Measurements from ENCODE around the gene NFIA.
"Not testable (repeated sequence)": the region's sequence is repeated elsewhere in the genome, so short reads cannot be mapped to it uniquely, and the experiment has no call there.

Gene NFIA

DNA sequence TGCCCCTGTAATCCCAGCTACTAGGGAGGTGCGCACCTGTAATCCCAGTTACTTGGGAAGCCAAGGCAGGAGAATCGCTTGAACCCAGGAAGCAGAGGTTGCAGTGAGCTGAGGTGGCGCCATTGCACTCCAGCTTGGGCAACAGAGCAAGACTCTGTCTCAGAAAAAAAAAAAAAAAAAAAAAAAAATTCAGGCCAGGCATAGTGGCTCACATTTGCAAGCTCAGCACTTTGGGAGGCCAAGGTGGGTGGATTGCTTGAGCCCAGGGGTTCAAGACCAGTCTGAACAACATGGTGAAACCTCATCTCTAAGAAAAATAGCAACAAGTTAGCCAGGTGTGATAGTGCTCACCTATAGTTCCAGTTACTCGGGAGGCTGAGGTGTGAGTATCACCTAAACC, 20.8 kb upstream of the NFIA start:
- WGBS, 2 experiments (ENCODE audit: insufficient coverage in 2 of 2) = 90 to 95% methylated on average over 2 to 4 of the region's 4 CpGs
- not testable (repeated sequence) for H3K4me3 ChIP-seq (ENCODE audit: extremely low read depth, insufficient read depth, low read length, poor library complexity, severe bottlenecking); H3K9me3 ChIP-seq (ENCODE audit: control insufficient read depth, low read length)

DNA sequence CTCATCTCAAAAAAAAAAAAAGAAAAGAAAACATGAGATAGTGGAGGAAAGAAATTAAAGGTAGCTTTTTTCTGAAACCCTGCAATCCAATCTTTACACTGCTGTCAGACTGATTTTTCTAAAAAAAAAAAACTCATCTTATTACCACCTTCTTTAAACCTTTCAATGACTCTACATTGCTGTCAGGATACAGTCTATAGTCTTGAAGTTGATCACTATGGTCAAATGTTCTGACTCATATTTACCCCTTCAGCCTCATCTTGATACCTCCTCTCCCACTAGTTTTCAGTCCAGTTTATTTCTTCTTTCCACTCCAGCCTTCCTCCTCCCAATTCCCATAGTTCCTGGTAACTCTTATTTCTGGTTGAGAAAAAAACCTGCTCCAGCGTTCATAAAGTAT, 17.7 kb upstream of the NFIA start:
- Histone ChIP-seq H3K27ac (ENCODE audit: low read depth, low read length, severe bottlenecking) (no peak overlapping the region), H3K9me3 (ENCODE audit: control insufficient read depth, low read length) (no peaks in the 10 kb centered on the region), H3K4me3 (ENCODE audit: extremely low read depth, insufficient read depth, low read length, poor library complexity, severe bottlenecking) (no peak overlapping the region), H3K36me3 (ENCODE audit: control insufficient read depth, insufficient read depth, low read length) (no peaks in the 10 kb centered on the region), H3K4me1 (ENCODE audit: control insufficient read depth, insufficient read depth, low read length, poor library complexity, severe bottlenecking) (no peaks in the 10 kb centered on the region)
- no CpG with 5 or more reads among the region's 1 CpG for WGBS, 2 experiments (ENCODE audit: insufficient coverage in 2 of 2)

More for the DNA sequence above, 20.8 kb upstream of the NFIA start:
- not testable (repeated sequence) for H3K27ac ChIP-seq (ENCODE audit: low read depth, low read length, severe bottlenecking); H3K36me3 ChIP-seq (ENCODE audit: control insufficient read depth, insufficient read depth, low read length); H3K4me1 ChIP-seq (ENCODE audit: control insufficient read depth, insufficient read depth, low read length, poor library complexity, severe bottlenecking)

DNA sequence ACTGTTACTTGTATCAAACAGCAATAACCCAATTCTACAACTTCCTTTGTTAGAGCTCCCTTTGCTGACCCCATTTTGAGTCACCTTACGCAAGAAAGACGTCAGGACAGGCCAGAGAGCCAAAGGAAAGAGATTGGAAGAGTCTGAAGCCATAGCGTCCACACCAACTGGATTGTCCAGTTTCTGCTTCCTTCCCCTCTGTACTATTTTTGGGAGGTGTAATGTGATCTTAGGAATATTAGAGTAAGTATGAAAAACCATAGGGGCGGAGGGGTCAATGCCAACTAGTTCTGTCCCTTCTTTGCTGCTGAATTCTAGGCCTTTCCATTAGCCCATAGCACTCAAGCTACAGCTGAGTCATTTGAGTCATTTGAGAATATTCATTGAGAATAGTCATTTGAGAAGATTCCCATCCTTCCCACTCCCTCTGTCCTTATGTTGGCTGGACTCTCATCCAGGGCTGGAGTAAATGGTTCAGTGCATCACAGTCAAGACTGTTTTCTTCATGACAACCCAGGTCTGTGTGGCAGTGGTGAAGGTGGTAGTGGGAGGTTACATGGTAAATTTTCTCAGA, 14.8 kb upstream of the NFIA start:
- WGBS, 2 experiments (ENCODE audit: insufficient coverage in 2 of 2) = 84 to 86% methylated on average over 3 to 4 of the region's 4 CpGs
- Histone ChIP-seq H3K27ac (ENCODE audit: low read depth, low read length, severe bottlenecking) (no peak overlapping the region), H3K4me3 (ENCODE audit: extremely low read depth, insufficient read depth, low read length, poor library complexity, severe bottlenecking) (no peak overlapping the region), H3K9me3 (ENCODE audit: control insufficient read depth, low read length) (no peaks in the 10 kb centered on the region), H3K4me1 (ENCODE audit: control insufficient read depth, insufficient read depth, low read length, poor library complexity, severe bottlenecking) (no peaks in the 10 kb centered on the region), H3K36me3 (ENCODE audit: control insufficient read depth, insufficient read depth, low read length) (no peaks in the 10 kb centered on the region)

DNA sequence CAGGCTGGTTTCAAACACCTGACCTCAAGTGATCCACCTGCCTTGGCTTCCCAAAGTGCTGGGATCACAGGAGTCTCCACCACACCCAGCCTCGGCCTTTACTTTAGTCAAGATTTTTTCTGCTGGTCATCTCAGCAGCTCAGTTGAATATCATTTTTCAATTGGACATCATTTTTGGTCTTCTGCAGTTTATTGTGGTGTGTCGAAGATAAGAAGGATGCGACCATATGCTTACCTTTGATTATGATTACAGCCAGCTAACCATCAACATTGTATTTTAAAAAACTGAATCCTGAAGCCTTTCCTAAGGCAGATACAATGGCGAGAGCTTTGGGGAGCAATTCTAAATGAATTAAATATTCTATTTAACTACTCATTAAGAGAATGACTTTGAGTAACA, 12.3 kb upstream of the NFIA start:
- Histone ChIP-seq H3K36me3 (ENCODE audit: control insufficient read depth, insufficient read depth, low read length) (no peaks in the 10 kb centered on the region), H3K4me1 (ENCODE audit: control insufficient read depth, insufficient read depth, low read length, poor library complexity, severe bottlenecking) (no peaks in the 10 kb centered on the region), H3K27ac (ENCODE audit: low read depth, low read length, severe bottlenecking) (no peak overlapping the region), H3K9me3 (ENCODE audit: control insufficient read depth, low read length) (no peaks in the 10 kb centered on the region), H3K4me3 (ENCODE audit: extremely low read depth, insufficient read depth, low read length, poor library complexity, severe bottlenecking) (no peak overlapping the region)
- WGBS, 2 experiments (ENCODE audit: insufficient coverage in 2 of 2) = 100% methylated on average over 1 of the region's 4 CpGs; no CpG with 5 or more reads in 1 of the 2 experiments

DNA sequence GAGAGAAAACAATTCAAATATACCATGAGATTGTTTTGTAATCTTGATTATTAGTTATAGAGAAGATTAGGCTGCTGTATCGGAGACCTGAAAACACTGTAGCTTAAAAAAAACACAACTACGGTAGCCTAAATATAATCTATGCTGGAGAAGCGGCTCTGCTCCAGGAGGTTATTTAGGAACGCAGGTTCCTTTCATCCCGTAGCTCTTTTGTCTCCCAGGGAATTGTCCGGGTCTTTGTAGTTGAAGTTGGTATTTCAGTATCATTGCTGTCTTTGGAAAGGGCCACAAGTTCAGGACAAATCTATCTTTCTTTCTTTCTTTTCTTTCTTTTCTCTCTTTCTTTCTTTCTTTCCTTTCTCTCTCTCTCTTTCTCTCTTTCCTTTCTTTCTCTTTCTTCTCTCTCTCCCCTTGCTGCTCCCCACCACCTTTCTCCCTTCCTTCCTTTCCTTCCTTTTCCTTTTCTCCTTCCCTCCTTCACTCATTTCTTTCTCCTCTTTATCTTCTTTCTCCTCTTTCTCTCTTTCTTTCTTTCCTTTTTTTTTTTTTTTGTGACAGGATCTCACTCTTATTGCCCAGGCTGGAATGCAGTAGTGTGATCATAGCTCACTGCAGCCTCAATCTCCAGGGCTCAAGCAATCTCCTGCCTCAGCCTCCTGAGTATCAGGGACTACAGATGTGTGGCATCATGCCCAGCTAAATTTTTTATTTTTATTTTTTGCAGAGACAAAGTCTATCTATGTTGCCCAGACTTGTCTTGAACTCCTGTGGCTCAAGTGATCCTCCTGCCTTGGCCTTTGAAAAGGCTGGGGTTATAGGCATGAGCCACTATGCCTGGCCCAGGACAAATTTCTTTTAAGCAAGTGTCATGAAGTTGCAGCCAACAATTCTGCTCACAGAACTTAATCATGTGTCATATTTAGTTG, 10.9 kb upstream of the NFIA start:
- no peaks in the 10 kb centered on the region for H3K36me3 ChIP-seq (ENCODE audit: control insufficient read depth, insufficient read depth, low read length)
- no peaks in the 10 kb centered on the region for H3K9me3 ChIP-seq (ENCODE audit: control insufficient read depth, low read length)
- WGBS, 2 experiments (ENCODE audit: insufficient coverage in 2 of 2) = 38 to 65% methylated on average over 2 to 3 of the region's 6 CpGs
- H3K4me1 ChIP-seq (ENCODE audit: control insufficient read depth, insufficient read depth, low read length, poor library complexity, severe bottlenecking) = no peaks in the 10 kb centered on the region
- H3K4me3 ChIP-seq (ENCODE audit: extremely low read depth, insufficient read depth, low read length, poor library complexity, severe bottlenecking) = no peak overlapping the region
- H3K27ac ChIP-seq (ENCODE audit: low read depth, low read length, severe bottlenecking) = no peak overlapping the region

DNA sequence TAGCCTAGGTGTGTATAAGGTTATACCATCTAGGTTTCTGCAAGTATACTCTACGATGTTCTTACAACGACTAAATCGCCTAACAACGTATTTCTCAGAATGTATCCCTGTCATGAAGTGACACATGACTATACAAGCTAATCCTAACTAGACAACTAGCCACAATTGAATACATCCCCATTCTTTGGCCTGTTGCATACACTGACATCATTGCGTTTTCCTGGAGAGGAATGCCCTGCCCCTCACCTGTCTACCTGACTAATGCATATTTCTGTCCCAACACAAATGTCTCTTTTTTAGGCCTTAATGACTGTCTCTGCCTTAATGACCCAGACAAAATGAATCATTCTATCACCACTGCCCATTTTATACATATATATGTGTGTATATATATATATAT, 8.5 kb upstream of the NFIA start:
- Histone ChIP-seq H3K27ac (ENCODE audit: low read depth, low read length, severe bottlenecking) (no peak overlapping the region), H3K9me3 (ENCODE audit: control insufficient read depth, low read length) (no peaks in the 10 kb centered on the region), H3K4me1 (ENCODE audit: control insufficient read depth, insufficient read depth, low read length, poor library complexity, severe bottlenecking) (peaks cover 4% of the 10 kb centered on the region), H3K36me3 (ENCODE audit: control insufficient read depth, insufficient read depth, low read length) (no peaks in the 10 kb centered on the region), H3K4me3 (ENCODE audit: extremely low read depth, insufficient read depth, low read length, poor library complexity, severe bottlenecking) (no peak overlapping the region)
- WGBS, 2 experiments (ENCODE audit: insufficient coverage in 2 of 2) = 87 to 94% methylated on average over 4 to 5 of the region's 5 CpGs

DNA sequence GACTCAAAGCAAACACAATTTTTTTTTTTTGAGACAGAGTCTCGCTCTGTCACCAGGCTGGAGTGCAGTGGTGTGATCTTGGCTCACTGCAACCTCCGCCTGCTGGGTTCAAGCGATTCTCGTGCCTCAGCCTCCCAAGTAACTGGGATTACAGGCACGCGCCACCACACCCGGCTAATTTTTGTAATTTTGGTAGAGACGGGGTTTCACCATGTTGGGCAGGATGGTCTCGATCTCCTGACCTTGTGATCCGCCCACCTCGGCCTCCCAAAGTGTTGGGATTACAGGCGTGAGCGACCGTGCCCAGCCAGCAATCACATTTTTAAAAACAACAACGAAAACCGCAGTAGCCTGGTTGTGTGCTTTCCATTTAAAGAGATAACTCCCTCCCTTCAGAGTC, 6.5 kb upstream of the NFIA start:
- H3K4me3 ChIP-seq (ENCODE audit: extremely low read depth, insufficient read depth, low read length, poor library complexity, severe bottlenecking); H3K9me3 ChIP-seq (ENCODE audit: control insufficient read depth, low read length); H3K27ac ChIP-seq (ENCODE audit: low read depth, low read length, severe bottlenecking); H3K36me3 ChIP-seq (ENCODE audit: control insufficient read depth, insufficient read depth, low read length): not testable (repeated sequence)
- H3K4me1 ChIP-seq (ENCODE audit: control insufficient read depth, insufficient read depth, low read length, poor library complexity, severe bottlenecking) = peaks cover 13% of the 10 kb centered on the region
- WGBS, 2 experiments (ENCODE audit: insufficient coverage in 2 of 2) = 87 to 95% methylated on average over 12 to 13 of the region's 16 CpGs

DNA sequence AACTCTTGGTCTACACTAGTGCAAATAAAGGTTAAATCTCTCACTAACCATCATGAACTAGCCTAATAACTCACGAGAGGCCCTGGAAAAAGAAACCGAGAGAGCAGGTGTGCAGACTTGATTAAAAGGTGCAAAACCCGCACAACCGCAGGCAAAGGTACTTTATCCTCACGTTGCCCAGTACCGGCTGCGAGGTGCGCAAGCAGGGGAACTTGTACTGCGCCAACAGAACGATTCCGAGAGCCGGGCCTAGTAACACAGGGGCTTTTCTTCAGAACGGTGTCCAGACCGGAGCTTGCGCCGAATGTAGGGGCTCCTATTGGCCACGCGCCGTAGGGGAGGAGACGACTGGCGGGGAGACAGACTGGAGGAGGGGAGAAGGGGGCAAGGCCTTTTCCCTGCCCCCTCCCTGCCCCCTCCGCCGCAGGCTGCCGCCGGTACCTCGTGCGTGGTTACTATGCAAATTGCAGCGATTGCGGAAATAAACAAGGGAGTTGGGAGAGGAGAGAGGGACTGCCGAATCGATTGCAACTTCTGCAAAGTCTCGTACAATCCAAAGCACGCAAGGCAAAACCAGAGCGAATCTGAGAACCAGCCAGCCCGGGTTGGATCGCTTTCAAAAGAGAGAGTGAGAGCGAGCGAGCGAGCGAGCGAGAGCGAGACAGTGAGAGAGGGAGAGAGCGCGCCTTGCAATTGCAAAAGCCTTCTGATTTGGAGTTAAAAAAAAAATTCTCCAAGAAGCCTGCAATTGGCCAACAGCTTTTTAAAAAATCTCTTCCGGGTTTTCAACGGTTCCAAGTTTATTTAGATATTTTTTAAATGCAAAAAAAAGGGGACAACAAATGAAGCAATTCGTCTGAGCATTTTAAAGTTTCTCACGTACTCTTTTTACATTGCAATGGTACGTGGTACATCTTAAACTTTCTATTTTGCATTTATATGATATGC, 5.4 kb upstream of the NFIA start:
- Histone ChIP-seq H3K4me1 (ENCODE audit: control insufficient read depth, insufficient read depth, low read length, poor library complexity, severe bottlenecking) (peaks cover 21% of the 10 kb centered on the region), H3K9me3 (ENCODE audit: control insufficient read depth, low read length) (no peaks in the 10 kb centered on the region), H3K27ac (ENCODE audit: low read depth, low read length, severe bottlenecking) (peak overlapping the region; percentile 87), H3K36me3 (ENCODE audit: control insufficient read depth, insufficient read depth, low read length) (no peaks in the 10 kb centered on the region), H3K4me3 (ENCODE audit: extremely low read depth, insufficient read depth, low read length, poor library complexity, severe bottlenecking) (peak overlapping the region; percentile 52)
- WGBS, 2 experiments (ENCODE audit: insufficient coverage in 2 of 2) = 1 to 2% methylated on average over 26 to 34 of the region's 49 CpGs

DNA sequence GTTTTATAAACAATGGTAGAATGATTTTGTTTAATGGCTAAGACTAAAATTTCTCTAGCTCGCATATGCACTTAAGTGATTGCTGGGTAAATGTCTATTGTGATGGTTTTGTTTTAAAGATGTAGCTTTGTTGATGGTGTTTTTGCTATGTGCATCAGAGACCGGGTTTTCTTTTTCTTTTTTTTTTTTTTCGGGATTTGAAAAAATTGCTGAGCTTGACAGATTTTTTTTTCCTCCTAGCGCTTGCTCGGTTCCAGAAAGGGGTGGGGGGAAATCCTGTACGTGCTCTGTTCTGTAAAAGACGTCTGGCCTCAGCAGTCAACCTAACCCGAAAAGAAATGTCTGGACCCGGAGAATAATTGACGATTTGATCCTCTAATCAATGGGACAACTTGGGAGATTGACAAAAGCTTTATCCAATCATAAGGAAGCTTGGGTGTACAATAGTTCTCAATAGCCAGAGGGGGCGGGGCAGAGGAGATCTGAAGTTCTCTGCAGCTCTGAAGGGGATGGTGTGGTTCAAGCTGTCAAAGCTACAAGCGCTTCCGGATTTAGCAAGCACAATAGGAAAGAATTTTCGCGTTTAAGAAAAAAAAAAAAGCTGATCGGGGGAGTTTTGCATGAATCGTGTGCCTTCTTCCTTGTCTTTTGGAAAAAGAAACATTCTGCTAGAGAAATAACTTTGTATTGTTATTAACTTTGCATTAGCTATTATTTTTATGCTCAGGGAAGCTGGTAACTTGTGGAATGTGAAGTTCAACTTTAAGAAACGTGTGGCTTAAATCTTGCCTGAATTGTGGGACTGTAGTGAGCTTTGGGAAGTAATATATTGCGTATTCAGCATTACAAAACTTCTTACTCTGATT, 4.5 kb upstream of the NFIA start:
- Histone ChIP-seq H3K4me1 (ENCODE audit: control insufficient read depth, insufficient read depth, low read length, poor library complexity, severe bottlenecking) (peaks cover 21% of the 10 kb centered on the region), H3K27ac (ENCODE audit: low read depth, low read length, severe bottlenecking) (peak overlapping the region; percentile 87), H3K36me3 (ENCODE audit: control insufficient read depth, insufficient read depth, low read length) (no peaks in the 10 kb centered on the region), H3K4me3 (ENCODE audit: extremely low read depth, insufficient read depth, low read length, poor library complexity, severe bottlenecking) (peak overlapping the region; percentile 52), H3K9me3 (ENCODE audit: control insufficient read depth, low read length) (no peaks in the 10 kb centered on the region)
- 1 to 2% methylated on average over 11 to 13 of the region's 19 CpGs for WGBS, 2 experiments (ENCODE audit: insufficient coverage in 2 of 2)

All from mesodermal cell (in vitro differentiated cells).